ENCODE data around the gene MDN1. TPM values are rescaled to one million over a fixed set of nuclear protein-coding genes. Genes with fewer than 3 reads are reported as not detected.

MDN1 gene
- polyA plus RNA-seq, 1 of the 3 experiments (the other 2 are of a cell fraction), result 8.5 TPM

DNA sequence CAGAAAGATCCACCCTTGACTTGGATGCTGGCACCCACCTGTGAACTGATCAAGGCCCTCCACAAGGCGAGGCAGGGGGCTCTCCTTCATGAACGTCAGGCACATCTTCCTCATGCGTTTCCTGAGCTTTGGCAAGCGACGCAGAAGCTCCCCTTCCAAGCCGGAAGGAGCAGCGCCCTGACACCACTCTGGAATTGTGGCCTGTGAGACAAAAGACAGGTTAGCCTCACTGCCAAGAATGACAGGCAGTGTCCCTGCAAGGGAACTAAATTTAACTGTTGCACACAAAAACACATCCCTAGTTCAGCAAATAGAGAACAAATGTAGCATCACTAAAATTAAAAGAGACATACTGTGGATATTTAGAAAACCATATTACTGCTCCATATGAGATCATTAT, 139.0 kb downstream of the MDN1 start:
- Histone ChIP-seq H3F3A (replicated peaks; ENCODE audit: insufficient read depth) (no peaks in the 10 kb centered on the region), H3K9me2 (no peaks in the 10 kb centered on the region), H2AFZ (ENCODE audit: low read depth) (no peak overlapping the region), H3K4me2 (no peak overlapping the region), H4K20me1 (ENCODE audit: insufficient read depth) (no peaks in the 10 kb centered on the region), H3K36me3 (replicated peaks in 1 of 2; ENCODE audit: control insufficient read depth in 1 of 2, insufficient read depth in 2 of 2, low read length in 1 of 2) (peaks cover 43 to 59% of the 10 kb centered on the region in 2 experiments), H3K9me3 (no peaks in the 10 kb centered on the region), H3K27me3 (ENCODE audit: insufficient read depth) (no peaks in the 10 kb centered on the region), H3K27ac (ENCODE audit: low read depth in 2 of 2, low read length in 1 of 2) (no peak overlapping the region), H3K79me2 (ENCODE audit: insufficient read depth) (no peaks in the 10 kb centered on the region), H3K4me1 (ENCODE audit: control insufficient read depth in 1 of 2, insufficient read depth in 2 of 2, low read depth in 1 of 2, low read length in 1 of 2) (peaks cover 0 to 7% of the 10 kb centered on the region in 2 experiments; a peak in 3 of 4 replicates), H3K9ac (no peak overlapping the region), H3K4me3 (ENCODE audit: low read depth in 2 of 2, low read length in 1 of 2) (no peak overlapping the region)
- 84% methylated on average over 7 of the region's 7 CpGs for WGBS (ENCODE audit: low lambda C conversion rate)
- DNase-seq, result no peak
- no peak for TF ChIP-seq GATA2 (CRISPR knock-in tag; IDR thresholded peaks at IDR 0.05)
- TF ChIP-seq POLR2AphosphoS5 (IDR thresholded peaks at IDR 0.05; ENCODE audit: low read depth, low read length), result no peak
- no peak for TF ChIP-seq TEAD4 (IDR thresholded peaks at IDR 0.05; ENCODE audit: borderline replicate concordance, insufficient read depth)
- TF ChIP-seq, protein P1, sequence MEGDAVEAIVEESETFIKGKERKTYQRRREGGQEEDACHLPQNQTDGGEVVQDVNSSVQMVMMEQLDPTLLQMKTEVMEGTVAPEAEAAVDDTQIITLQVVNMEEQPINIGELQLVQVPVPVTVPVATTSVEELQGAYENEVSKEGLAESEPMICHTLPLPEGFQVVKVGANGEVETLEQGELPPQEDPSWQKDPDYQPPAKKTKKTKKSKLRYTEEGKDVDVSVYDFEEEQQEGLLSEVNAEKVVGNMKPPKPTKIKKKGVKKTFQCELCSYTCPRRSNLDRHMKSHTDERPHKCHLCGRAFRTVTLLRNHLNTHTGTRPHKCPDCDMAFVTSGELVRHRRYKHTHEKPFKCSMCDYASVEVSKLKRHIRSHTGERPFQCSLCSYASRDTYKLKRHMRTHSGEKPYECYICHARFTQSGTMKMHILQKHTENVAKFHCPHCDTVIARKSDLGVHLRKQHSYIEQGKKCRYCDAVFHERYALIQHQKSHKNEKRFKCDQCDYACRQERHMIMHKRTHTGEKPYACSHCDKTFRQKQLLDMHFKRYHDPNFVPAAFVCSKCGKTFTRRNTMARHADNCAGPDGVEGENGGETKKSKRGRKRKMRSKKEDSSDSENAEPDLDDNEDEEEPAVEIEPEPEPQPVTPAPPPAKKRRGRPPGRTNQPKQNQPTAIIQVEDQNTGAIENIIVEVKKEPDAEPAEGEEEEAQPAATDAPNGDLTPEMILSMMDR (IDR thresholded peaks at IDR 0.05), result no peak
- TF ChIP-seq, protein P2, sequence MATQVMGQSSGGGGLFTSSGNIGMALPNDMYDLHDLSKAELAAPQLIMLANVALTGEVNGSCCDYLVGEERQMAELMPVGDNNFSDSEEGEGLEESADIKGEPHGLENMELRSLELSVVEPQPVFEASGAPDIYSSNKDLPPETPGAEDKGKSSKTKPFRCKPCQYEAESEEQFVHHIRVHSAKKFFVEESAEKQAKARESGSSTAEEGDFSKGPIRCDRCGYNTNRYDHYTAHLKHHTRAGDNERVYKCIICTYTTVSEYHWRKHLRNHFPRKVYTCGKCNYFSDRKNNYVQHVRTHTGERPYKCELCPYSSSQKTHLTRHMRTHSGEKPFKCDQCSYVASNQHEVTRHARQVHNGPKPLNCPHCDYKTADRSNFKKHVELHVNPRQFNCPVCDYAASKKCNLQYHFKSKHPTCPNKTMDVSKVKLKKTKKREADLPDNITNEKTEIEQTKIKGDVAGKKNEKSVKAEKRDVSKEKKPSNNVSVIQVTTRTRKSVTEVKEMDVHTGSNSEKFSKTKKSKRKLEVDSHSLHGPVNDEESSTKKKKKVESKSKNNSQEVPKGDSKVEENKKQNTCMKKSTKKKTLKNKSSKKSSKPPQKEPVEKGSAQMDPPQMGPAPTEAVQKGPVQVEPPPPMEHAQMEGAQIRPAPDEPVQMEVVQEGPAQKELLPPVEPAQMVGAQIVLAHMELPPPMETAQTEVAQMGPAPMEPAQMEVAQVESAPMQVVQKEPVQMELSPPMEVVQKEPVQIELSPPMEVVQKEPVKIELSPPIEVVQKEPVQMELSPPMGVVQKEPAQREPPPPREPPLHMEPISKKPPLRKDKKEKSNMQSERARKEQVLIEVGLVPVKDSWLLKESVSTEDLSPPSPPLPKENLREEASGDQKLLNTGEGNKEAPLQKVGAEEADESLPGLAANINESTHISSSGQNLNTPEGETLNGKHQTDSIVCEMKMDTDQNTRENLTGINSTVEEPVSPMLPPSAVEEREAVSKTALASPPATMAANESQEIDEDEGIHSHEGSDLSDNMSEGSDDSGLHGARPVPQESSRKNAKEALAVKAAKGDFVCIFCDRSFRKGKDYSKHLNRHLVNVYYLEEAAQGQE (IDR thresholded peaks at IDR 0.05; ENCODE audit: low read depth, low read length), result no peak
- TF ChIP-seq EP300 (IDR thresholded peaks at IDR 0.05; ENCODE audit: borderline replicate concordance in 1 of 2, low read depth in 1 of 2, low read length in 1 of 2), result no peak
- no peak for TF ChIP-seq FOXJ3 (CRISPR knock-in tag; IDR thresholded peaks at IDR 0.05)
- TF ChIP-seq, protein P3, sequence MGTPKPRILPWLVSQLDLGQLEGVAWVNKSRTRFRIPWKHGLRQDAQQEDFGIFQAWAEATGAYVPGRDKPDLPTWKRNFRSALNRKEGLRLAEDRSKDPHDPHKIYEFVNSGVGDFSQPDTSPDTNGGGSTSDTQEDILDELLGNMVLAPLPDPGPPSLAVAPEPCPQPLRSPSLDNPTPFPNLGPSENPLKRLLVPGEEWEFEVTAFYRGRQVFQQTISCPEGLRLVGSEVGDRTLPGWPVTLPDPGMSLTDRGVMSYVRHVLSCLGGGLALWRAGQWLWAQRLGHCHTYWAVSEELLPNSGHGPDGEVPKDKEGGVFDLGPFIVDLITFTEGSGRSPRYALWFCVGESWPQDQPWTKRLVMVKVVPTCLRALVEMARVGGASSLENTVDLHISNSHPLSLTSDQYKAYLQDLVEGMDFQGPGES (IDR thresholded peaks at IDR 0.05; ENCODE audit: low read depth, low read length), result no peak
- no peak for TF ChIP-seq MEF2A (IDR thresholded peaks at IDR 0.05; ENCODE audit: borderline replicate concordance, low read depth)
- TF ChIP-seq YY1 (IDR thresholded peaks at IDR 0.05; ENCODE audit: low read depth), result no peak
- TF ChIP-seq, protein P4, sequence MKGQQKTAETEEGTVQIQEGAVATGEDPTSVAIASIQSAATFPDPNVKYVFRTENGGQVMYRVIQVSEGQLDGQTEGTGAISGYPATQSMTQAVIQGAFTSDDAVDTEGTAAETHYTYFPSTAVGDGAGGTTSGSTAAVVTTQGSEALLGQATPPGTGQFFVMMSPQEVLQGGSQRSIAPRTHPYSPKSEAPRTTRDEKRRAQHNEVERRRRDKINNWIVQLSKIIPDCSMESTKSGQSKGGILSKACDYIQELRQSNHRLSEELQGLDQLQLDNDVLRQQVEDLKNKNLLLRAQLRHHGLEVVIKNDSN (IDR thresholded peaks at IDR 0.05; ENCODE audit: borderline replicate concordance, low read depth), result no peak
- TF ChIP-seq ELF1 (IDR thresholded peaks at IDR 0.05), result no peak
- TF ChIP-seq FOXM1 (IDR thresholded peaks at IDR 0.05; ENCODE audit: low read depth), result no peak
- no peak for TF ChIP-seq FOSL2 (IDR thresholded peaks at IDR 0.05; ENCODE audit: borderline replicate concordance, low read depth)
- TF ChIP-seq, protein P5, sequence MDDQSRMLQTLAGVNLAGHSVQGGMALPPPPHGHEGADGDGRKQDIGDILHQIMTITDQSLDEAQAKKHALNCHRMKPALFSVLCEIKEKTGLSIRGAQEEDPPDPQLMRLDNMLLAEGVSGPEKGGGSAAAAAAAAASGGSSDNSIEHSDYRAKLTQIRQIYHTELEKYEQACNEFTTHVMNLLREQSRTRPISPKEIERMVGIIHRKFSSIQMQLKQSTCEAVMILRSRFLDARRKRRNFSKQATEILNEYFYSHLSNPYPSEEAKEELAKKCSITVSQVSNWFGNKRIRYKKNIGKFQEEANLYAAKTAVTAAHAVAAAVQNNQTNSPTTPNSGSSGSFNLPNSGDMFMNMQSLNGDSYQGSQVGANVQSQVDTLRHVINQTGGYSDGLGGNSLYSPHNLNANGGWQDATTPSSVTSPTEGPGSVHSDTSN (IDR thresholded peaks at IDR 0.05), result no peak
- POLR2A ChIA-PET, result no interaction called here
- CTCF ChIA-PET, result interaction anchor here (1.0 kb wide), 1 partner anchor 34 kb away, joined by 3 read pairs; no protein-coding TSS in a partner anchor

Data from SK-N-SH (cell line).